HCT116 (cell line): ENCODE data around the gene CALCOCO1.

ENCODE experiments used
- EZH2 ChIP-seq: fragments of 200-600 bp; sonication (generic); IDR thresholded peaks from 2 replicates; pipeline ENCODE4 v1.6.1; 2017; ENCODE audit warnings: antibody characterized with exemption, mixed run types
- FOSL1 ChIP-seq: IDR thresholded peaks from 2 replicates; pipeline ENCODE4 v1.6.1; 2012; ENCODE audit warnings: low read depth
- POLR2A ChIP-seq: IDR thresholded peaks from 2 replicates; pipeline ENCODE4 v1.7.0; 2011; ENCODE audit warnings: borderline replicate concordance; ENCODE audit not compliant: insufficient read depth, insufficient read length; ENCODE audit errors: extremely low read depth
- POLR2AphosphoS5 ChIP-seq: IDR thresholded peaks from 2 replicates; pipeline ENCODE4 v1.6.1; 2011; ENCODE audit warnings: mild to moderate bottlenecking, low read depth, low read length, moderate library complexity
- SIN3A ChIP-seq: IDR thresholded peaks from 2 replicates; pipeline ENCODE4 v1.6.1; 2012; ENCODE audit warnings: low read depth
- TCF7L2 ChIP-seq: IDR thresholded peaks from 2 replicates; pipeline ENCODE4 v1.7.0; 2011; ENCODE audit warnings: borderline replicate concordance, inconsistent platforms; ENCODE audit not compliant: insufficient read depth, insufficient read length; ENCODE audit errors: extremely low read depth
- TF ChIP-seq, protein P1 (sequence below), 3 experiments: fragments of 200-600 bp in 1 of 3; sonication (generic) in 1 of 3; IDR thresholded peaks in 2 of 3; conservative IDR thresholded peaks in 1 of 3; 2 replicates each; pipeline ENCODE4 v1.5.1; 2012 to 2017; ENCODE audit warnings: low read depth in 2 of 3, low read length in 2 of 3, antibody characterized with exemption in 1 of 3, borderline replicate concordance in 1 of 3, control low read depth in 1 of 3, mild to moderate bottlenecking in 1 of 3, mixed read lengths in 1 of 3, mixed run types in 1 of 3, moderate library complexity in 1 of 3; ENCODE audit not compliant: insufficient read depth in 1 of 3
- TF ChIP-seq, protein P2 (sequence below): IDR thresholded peaks from 2 replicates; pipeline ENCODE4 v1.6.1; 2012
- TF ChIP-seq, protein P3 (sequence below): IDR thresholded peaks from 2 replicates; pipeline ENCODE4 v1.6.1; 2012; ENCODE audit warnings: low read depth

DNA sequence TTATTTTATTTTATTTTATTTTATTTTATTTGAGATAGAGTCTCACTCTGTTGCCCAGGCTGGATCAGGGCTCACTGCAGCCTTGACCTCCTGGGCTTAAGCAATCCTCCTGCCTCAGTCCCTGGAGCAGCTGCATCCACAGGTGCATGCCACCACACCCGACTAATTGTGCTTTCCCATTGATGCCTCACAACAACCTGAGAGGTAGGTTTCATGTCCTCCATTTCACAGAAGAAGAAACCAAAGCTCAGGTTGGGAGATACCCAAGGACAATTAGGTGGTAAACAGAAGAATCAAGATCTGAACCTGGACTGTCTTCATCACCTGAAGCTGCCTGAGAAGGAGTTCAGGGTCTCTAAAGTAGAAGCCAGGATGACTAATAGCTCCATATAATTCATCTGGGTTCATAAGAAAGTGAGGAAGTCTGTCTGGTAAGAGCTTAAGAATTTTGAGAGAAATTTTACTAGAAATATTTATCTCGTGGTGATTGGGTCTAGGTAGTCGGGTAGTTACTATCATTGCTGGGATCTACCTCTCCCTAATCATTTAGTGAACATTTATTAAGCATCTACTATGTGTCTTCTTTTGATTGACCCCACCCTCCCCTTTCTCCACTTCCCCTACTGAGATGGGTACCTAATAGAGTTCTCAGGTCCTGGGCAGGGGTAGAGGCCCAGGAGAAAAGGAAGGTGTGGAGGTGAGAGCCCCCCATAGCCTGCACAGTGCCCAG lies 28.1 kb downstream of the CALCOCO1 start:
- TF ChIP-seq, protein P1, sequence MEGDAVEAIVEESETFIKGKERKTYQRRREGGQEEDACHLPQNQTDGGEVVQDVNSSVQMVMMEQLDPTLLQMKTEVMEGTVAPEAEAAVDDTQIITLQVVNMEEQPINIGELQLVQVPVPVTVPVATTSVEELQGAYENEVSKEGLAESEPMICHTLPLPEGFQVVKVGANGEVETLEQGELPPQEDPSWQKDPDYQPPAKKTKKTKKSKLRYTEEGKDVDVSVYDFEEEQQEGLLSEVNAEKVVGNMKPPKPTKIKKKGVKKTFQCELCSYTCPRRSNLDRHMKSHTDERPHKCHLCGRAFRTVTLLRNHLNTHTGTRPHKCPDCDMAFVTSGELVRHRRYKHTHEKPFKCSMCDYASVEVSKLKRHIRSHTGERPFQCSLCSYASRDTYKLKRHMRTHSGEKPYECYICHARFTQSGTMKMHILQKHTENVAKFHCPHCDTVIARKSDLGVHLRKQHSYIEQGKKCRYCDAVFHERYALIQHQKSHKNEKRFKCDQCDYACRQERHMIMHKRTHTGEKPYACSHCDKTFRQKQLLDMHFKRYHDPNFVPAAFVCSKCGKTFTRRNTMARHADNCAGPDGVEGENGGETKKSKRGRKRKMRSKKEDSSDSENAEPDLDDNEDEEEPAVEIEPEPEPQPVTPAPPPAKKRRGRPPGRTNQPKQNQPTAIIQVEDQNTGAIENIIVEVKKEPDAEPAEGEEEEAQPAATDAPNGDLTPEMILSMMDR (IDR thresholded peaks at IDR 0.05 in 2 of 3, conservative IDR thresholded peaks at IDR 0.05 in 1 of 3; ENCODE audit: borderline replicate concordance in 1 of 3, insufficient read depth in 1 of 3, low read depth in 2 of 3, low read length in 2 of 3) = no peak
- TF ChIP-seq, protein P2, sequence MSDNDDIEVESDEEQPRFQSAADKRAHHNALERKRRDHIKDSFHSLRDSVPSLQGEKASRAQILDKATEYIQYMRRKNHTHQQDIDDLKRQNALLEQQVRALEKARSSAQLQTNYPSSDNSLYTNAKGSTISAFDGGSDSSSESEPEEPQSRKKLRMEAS = no peak
- TF ChIP-seq POLR2A (no peak), EZH2 (no peak), POLR2AphosphoS5 (no peak), TCF7L2 (no peak), FOSL1 (no peak), SIN3A (no peak)
- TF ChIP-seq, protein P3, sequence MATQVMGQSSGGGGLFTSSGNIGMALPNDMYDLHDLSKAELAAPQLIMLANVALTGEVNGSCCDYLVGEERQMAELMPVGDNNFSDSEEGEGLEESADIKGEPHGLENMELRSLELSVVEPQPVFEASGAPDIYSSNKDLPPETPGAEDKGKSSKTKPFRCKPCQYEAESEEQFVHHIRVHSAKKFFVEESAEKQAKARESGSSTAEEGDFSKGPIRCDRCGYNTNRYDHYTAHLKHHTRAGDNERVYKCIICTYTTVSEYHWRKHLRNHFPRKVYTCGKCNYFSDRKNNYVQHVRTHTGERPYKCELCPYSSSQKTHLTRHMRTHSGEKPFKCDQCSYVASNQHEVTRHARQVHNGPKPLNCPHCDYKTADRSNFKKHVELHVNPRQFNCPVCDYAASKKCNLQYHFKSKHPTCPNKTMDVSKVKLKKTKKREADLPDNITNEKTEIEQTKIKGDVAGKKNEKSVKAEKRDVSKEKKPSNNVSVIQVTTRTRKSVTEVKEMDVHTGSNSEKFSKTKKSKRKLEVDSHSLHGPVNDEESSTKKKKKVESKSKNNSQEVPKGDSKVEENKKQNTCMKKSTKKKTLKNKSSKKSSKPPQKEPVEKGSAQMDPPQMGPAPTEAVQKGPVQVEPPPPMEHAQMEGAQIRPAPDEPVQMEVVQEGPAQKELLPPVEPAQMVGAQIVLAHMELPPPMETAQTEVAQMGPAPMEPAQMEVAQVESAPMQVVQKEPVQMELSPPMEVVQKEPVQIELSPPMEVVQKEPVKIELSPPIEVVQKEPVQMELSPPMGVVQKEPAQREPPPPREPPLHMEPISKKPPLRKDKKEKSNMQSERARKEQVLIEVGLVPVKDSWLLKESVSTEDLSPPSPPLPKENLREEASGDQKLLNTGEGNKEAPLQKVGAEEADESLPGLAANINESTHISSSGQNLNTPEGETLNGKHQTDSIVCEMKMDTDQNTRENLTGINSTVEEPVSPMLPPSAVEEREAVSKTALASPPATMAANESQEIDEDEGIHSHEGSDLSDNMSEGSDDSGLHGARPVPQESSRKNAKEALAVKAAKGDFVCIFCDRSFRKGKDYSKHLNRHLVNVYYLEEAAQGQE = no peak
